ENCODE measurements around the gene MAP2K7.

MAP2K7 gene

GRCh38 chr19:7888145-7888825, 15.4 kb upstream of the MAP2K7 start, which contains the start of gene LRRC8E (continued):
- TF ChIP-seq ZNF221 (tag by site-specific recombination; IDR thresholded peaks at IDR 0.05; ENCODE audit: borderline replicate concordance) = no peak
- no peak for TF ChIP-seq PRDM1 (tag by site-specific recombination; IDR thresholded peaks at IDR 0.05)
- TF ChIP-seq GLI4 (tag by site-specific recombination; IDR thresholded peaks at IDR 0.05) = no peak
- TF ChIP-seq, protein P1, sequence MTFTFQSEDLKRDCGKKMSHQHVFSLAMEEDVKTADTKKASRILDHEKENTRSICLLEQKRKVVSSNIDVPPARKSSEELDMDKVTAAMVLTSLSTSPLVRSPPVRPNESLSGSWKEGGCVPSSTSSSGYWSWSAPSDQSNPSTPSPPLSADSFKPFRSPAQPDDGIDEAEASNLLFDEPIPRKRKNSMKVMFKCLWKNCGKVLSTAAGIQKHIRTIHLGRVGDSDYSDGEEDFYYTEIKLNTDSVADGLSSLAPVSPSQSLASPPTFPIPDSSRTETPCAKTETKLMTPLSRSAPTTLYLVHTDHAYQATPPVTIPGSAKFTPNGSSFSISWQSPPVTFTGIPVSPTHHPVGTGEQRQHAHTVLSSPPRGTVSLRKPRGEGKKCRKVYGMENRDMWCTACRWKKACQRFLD (tag by site-specific recombination; IDR thresholded peaks at IDR 0.05) = 0 out of 2 replicates have a peak, but pooled peaks have one; percentile 33
- TF ChIP-seq ZNF623 (tag by site-specific recombination; IDR thresholded peaks at IDR 0.05) = no peak
- peak; percentile 42; the same call in 1 of the 2 replicates for TF ChIP-seq ZNF629 (tag by site-specific recombination; IDR thresholded peaks at IDR 0.05)
- no peak for TF ChIP-seq ZNF266 (tag by site-specific recombination; IDR thresholded peaks at IDR 0.05; ENCODE audit: low read depth)
- no peak for TF ChIP-seq ZNF133 (tag by site-specific recombination; IDR thresholded peaks at IDR 0.05)
- TF ChIP-seq ZNF837 (tag by site-specific recombination; IDR thresholded peaks at IDR 0.05) = no peak
- TF ChIP-seq ZNF354C (tag by site-specific recombination; IDR thresholded peaks at IDR 0.05; ENCODE audit: borderline replicate concordance, low read depth) = no peak
- no peak for TF ChIP-seq ZNF214 (tag by site-specific recombination; IDR thresholded peaks at IDR 0.05; ENCODE audit: borderline replicate concordance)
- TF ChIP-seq ZNF830 (tag by site-specific recombination; IDR thresholded peaks at IDR 0.05; ENCODE audit: low read depth) = no peak
- TF ChIP-seq, protein P2, sequence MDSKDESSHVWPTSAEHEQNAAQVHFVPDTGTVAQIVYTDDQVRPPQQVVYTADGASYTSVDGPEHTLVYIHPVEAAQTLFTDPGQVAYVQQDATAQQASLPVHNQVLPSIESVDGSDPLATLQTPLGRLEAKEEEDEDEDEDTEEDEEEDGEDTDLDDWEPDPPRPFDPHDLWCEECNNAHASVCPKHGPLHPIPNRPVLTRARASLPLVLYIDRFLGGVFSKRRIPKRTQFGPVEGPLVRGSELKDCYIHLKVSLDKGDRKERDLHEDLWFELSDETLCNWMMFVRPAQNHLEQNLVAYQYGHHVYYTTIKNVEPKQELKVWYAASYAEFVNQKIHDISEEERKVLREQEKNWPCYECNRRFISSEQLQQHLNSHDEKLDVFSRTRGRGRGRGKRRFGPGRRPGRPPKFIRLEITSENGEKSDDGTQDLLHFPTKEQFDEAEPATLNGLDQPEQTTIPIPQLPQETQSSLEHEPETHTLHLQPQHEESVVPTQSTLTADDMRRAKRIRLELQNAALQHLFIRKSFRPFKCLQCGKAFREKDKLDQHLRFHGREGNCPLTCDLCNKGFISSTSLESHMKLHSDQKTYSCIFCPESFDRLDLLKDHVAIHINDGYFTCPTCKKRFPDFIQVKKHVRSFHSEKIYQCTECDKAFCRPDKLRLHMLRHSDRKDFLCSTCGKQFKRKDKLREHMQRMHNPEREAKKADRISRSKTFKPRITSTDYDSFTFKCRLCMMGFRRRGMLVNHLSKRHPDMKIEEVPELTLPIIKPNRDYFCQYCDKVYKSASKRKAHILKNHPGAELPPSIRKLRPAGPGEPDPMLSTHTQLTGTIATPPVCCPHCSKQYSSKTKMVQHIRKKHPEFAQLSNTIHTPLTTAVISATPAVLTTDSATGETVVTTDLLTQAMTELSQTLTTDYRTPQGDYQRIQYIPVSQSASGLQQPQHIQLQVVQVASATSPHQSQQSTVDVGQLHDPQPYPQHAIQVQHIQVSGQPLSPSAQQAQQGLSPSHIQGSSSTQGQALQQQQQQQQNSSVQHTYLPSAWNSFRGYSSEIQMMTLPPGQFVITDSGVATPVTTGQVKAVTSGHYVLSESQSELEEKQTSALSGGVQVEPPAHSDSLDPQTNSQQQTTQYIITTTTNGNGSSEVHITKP (tag by site-specific recombination; IDR thresholded peaks at IDR 0.05) = peak; percentile 97
- TF ChIP-seq, protein P3, sequence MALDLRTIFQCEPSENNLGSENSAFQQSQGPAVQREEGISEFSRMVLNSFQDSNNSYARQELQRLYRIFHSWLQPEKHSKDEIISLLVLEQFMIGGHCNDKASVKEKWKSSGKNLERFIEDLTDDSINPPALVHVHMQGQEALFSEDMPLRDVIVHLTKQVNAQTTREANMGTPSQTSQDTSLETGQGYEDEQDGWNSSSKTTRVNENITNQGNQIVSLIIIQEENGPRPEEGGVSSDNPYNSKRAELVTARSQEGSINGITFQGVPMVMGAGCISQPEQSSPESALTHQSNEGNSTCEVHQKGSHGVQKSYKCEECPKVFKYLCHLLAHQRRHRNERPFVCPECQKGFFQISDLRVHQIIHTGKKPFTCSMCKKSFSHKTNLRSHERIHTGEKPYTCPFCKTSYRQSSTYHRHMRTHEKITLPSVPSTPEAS (tag by site-specific recombination; IDR thresholded peaks at IDR 0.05) = 0 out of 2 replicates have a peak, but pooled peaks have one; percentile 35
- no peak for TF ChIP-seq ZNF529 (tag by site-specific recombination; IDR thresholded peaks at IDR 0.05; ENCODE audit: insufficient replicate concordance)
- no peak for TF ChIP-seq ZBTB48 (tag by site-specific recombination; IDR thresholded peaks at IDR 0.05)
- TF ChIP-seq ZNF280C (tag by site-specific recombination; IDR thresholded peaks at IDR 0.05) = no peak
- TF ChIP-seq ZNF341 (tag by site-specific recombination; IDR thresholded peaks at IDR 0.05; ENCODE audit: low read depth) = no peak
- TF ChIP-seq, protein P4, sequence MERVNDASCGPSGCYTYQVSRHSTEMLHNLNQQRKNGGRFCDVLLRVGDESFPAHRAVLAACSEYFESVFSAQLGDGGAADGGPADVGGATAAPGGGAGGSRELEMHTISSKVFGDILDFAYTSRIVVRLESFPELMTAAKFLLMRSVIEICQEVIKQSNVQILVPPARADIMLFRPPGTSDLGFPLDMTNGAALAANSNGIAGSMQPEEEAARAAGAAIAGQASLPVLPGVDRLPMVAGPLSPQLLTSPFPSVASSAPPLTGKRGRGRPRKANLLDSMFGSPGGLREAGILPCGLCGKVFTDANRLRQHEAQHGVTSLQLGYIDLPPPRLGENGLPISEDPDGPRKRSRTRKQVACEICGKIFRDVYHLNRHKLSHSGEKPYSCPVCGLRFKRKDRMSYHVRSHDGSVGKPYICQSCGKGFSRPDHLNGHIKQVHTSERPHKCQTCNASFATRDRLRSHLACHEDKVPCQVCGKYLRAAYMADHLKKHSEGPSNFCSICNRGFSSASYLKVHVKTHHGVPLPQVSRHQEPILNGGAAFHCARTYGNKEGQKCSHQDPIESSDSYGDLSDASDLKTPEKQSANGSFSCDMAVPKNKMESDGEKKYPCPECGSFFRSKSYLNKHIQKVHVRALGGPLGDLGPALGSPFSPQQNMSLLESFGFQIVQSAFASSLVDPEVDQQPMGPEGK (tag by site-specific recombination; IDR thresholded peaks at IDR 0.05) = peak; percentile 62; the same call in 1 of the 2 replicates
- TF ChIP-seq ZNF433 (tag by site-specific recombination; IDR thresholded peaks at IDR 0.05; ENCODE audit: low read depth) = no peak
- no peak for TF ChIP-seq ZBTB11 (tag by site-specific recombination; conservative IDR thresholded peaks at IDR 0.05; ENCODE audit: low read depth)
- peak; percentile 56; the same call in 1 of the 2 replicates for TF ChIP-seq KLF10 (tag by site-specific recombination; IDR thresholded peaks at IDR 0.05)
- TF ChIP-seq GLI2 (tag by site-specific recombination; IDR thresholded peaks at IDR 0.05; ENCODE audit: borderline replicate concordance, low read depth) = no peak
- no peak for TF ChIP-seq ZNF175 (tag by site-specific recombination; IDR thresholded peaks at IDR 0.05)
- TF ChIP-seq ZFHX2 (tag by site-specific recombination; conservative IDR thresholded peaks at IDR 0.05) = peak; percentile 49

Measured in HEK293 (cell line).